Gastroesophageal sphincter (tissue), 3 donors: ENCODE data around the gene FAM180A.

Experiments
- POLR2A ChIP-seq, 2 donors: fragments of 450-650 bp; IDR thresholded peaks; one replicate each; pipeline ENCODE4 v1.6.1; 2017; ENCODE audit warnings: antibody characterized with exemption in 2 of 2, mild to moderate bottlenecking in 2 of 2, moderate library complexity in 1 of 2
- TF ChIP-seq, protein P1 (sequence below), 4 experiments: fragments of 200-600 bp in 2 of 4; fragments of 450-650 bp in 2 of 4; sonication (generic) in 1 of 4; IDR thresholded peaks; one replicate each; pipeline ENCODE4 v1.5.1; 2017 to 2019; ENCODE audit warnings: antibody characterized with exemption in 4 of 4, mild to moderate bottlenecking in 2 of 4, moderate library complexity in 2 of 4

DNA sequence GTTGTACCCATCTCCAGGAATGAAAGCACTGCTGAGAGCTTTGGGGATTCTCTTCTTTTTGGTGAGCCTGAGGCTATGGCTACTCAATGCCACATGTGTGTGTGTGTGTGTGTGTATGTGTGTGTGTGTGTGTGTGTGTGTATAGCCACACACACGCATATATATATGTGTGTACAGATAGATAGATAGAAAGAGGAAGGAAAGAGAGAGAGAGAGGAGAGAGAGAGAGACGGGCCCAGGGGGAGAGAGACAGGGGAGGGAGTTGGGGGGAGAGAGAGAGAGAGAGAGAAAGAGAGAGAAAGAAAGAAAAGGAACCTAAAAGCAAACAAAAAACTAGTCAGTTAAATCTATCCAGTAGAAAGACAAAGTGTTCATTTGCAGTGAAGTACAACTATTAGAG lies 28.9 kb downstream of the FAM180A start:
- TF ChIP-seq, protein P1, sequence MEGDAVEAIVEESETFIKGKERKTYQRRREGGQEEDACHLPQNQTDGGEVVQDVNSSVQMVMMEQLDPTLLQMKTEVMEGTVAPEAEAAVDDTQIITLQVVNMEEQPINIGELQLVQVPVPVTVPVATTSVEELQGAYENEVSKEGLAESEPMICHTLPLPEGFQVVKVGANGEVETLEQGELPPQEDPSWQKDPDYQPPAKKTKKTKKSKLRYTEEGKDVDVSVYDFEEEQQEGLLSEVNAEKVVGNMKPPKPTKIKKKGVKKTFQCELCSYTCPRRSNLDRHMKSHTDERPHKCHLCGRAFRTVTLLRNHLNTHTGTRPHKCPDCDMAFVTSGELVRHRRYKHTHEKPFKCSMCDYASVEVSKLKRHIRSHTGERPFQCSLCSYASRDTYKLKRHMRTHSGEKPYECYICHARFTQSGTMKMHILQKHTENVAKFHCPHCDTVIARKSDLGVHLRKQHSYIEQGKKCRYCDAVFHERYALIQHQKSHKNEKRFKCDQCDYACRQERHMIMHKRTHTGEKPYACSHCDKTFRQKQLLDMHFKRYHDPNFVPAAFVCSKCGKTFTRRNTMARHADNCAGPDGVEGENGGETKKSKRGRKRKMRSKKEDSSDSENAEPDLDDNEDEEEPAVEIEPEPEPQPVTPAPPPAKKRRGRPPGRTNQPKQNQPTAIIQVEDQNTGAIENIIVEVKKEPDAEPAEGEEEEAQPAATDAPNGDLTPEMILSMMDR (IDR thresholded peaks at IDR 0.05): no peak
- TF ChIP-seq POLR2A (IDR thresholded peaks at IDR 0.05): no peak
